GM12873 (cell line): ENCODE measurements around the gene ZSCAN31.

Experiments used
- CTCF ChIP-seq: IDR thresholded peaks from 2 replicates; pipeline ENCODE4 v1.5.1; 2012; ENCODE audit warnings: low read depth, mild to moderate bottlenecking, moderate library complexity, low read length, control low read depth; ENCODE audit not compliant: insufficient read depth; ENCODE audit errors: missing control alignments

ZSCAN31 gene

DNA sequence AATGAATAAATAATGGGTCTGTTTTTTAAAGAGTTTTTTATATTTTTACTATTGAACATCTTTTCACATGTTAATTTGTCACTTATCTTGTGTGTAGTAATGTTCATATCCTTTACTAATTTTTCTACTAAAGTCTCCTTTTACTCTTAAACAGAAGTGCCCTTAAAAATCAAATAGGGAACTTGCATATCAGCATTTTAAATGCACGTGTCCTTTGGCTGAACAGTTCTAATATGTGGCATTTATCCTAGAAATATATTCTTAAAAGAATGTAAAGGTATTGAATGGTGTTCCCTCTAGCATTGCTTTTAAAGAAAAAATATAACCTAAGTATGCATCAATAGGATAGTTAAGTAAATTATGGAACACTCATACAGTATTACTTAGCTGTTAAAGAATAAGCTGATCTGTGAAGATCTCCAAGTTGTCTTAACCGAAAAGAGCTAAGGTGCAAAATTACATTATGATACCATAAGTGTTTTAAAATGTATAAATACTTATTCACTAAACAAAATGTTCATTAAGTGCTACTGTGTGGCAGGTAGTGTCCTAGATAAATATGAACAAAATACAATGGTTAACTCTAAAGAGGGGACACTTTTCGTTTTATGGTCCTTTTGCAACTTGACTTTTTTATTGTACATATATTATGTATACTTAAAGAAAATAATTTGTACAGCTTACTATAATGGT lies 55.2 kb downstream of the ZSCAN31 start:
- TF ChIP-seq CTCF: no peak

GRCh38 chr6:28277746-28278145 lies 58.2 kb downstream of the ZSCAN31 start:
- no peak for TF ChIP-seq CTCF

DNA sequence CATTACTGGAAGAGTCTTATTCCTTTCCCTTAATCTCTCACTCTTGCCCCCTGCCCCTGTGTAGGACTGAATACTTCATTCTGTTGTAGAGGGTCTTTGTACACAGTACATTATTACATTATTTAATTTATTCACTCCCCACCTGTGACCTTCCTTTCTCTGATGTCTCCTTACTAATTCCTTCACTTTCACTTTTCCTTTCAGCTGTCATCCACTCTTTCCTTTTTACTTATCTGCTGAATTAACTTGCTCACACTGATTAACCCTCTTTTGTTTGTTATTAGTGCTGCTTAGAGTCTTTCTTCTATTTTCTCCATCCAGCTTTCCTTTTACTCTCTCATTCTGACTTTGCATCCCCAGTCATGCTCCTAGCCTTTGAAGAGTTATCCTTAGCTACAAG lies 61.1 kb downstream of the ZSCAN31 start:
- TF ChIP-seq CTCF: no peak
